HCT116 (cell line): ENCODE results near the gene IMMP2L. TPM values are rescaled to one million over a fixed set of nuclear protein-coding genes. Genes with fewer than 3 reads are reported as not detected.

ENCODE experiments used
- ATAC-seq: fragments of 200-7000 bp; cut with Tn5 transposase; 2 replicates; pipeline ENCODE4 v1.9.1; 2020; ENCODE audit warnings: mild to moderate bottlenecking, moderate library complexity
- BruUV-seq: library from RNA; stranded (reverse); fragments of 400-500 nt; replicated peaks from 2 replicates; lab custom pipeline; 2021; lab: Mats Ljungman, UMichigan
- CTCF ChIA-PET: fragments of 300-600 bp; sonication (Branson Sonifier 250); formaldehyde crosslinking; loops from one replicate; lab custom pipeline; 2021; ENCODE audit warnings: antibody characterized with exemption; lab: Charles Lee
- POLR2A ChIA-PET: fragments of 300-600, 350-600 bp; sonication (Branson Sonifier 250); formaldehyde crosslinking; loops from one replicate; lab custom pipeline; 2021; ENCODE audit warnings: antibody characterized with exemption; lab: Charles Lee
- RAD21 ChIA-PET, 2 experiments: fragments of 300-600 bp; sonication (Branson Sonifier 250); formaldehyde crosslinking; loops; one replicate each; lab custom pipeline; 2023; ENCODE audit warnings: low total read pairs in 2 of 2; ENCODE audit not compliant: uncharacterized antibody in 2 of 2, unreplicated experiment in 2 of 2, low non-redundant PET in 1 of 2; lab: Charles Lee
- DNase-seq: peaks from one replicate; pipeline ENCODE4 v3.0.0-alpha.2; 2010; ENCODE audit warnings: low read depth, low spot score
- H2AFZ ChIP-seq: fragments of 200-600 bp; shearing (Covaris generic), sonication (generic); 2 replicates; pipeline ENCODE4 v1.6.1; 2017; ENCODE audit warnings: low read depth, mixed run types, mixed read lengths, antibody characterized with exemption, low read length; ENCODE audit not compliant: poor library complexity, severe bottlenecking
- H3K27ac ChIP-seq: 2 replicates; pipeline ENCODE4 v1.5.1; 2012; ENCODE audit warnings: low read depth, low read length
- H3K27me3 ChIP-seq: fragments of 200-600 bp; sonication (generic); 2 replicates; pipeline ENCODE4 v1.6.1; 2016; ENCODE audit warnings: mixed run types, low read length, mixed read lengths; ENCODE audit not compliant: insufficient read depth
- H3K36me3 ChIP-seq, 2 experiments: fragments of 200-500 bp in 1 of 2; fragments of 200-600 bp in 1 of 2; sonication (Bioruptor generic) in 1 of 2; sonication (generic) in 1 of 2; 2 replicates each; pipeline versions ENCODE4 v1.5.1 to v1.6.1; 2014 to 2016; ENCODE audit warnings: low read length in 2 of 2, inconsistent platforms in 1 of 2, mixed read lengths in 1 of 2, mixed run types in 1 of 2; ENCODE audit not compliant: insufficient read depth in 2 of 2, control insufficient read depth in 1 of 2
- H3K4me1 ChIP-seq, 2 experiments: fragments of 200-600 bp in 1 of 2; sonication (generic) in 1 of 2; 2 replicates each; pipeline versions ENCODE4 v1.5.1 to v1.6.1; 2012 to 2017; ENCODE audit warnings: low read length in 2 of 2, inconsistent platforms in 1 of 2, mild to moderate bottlenecking in 1 of 2, mixed read lengths in 1 of 2, mixed run types in 1 of 2, moderate library complexity in 1 of 2; ENCODE audit not compliant: insufficient read depth in 2 of 2, control insufficient read depth in 1 of 2
- H3K4me2 ChIP-seq: fragments of 200-600 bp; sonication (generic); 2 replicates; pipeline ENCODE4 v1.6.1; 2017; ENCODE audit warnings: mixed run types, low read length, mixed read lengths
- H3K4me3 ChIP-seq, 2 experiments: fragments of 200-600 bp in 1 of 2; sonication (generic) in 1 of 2; replicated peaks in 1 of 2; 2 replicates each; pipeline ENCODE4 v1.5.1; 2011 to 2016; ENCODE audit warnings: low read length in 2 of 2, control low read depth in 1 of 2, low read depth in 1 of 2, mild to moderate bottlenecking in 1 of 2, mixed read lengths in 1 of 2, mixed run types in 1 of 2
- H3K79me2 ChIP-seq: fragments of 200-600 bp; sonication (generic); 2 replicates; pipeline ENCODE4 v1.6.1; 2017; ENCODE audit warnings: mild to moderate bottlenecking, mixed run types, low read length, moderate library complexity, mixed read lengths; ENCODE audit not compliant: insufficient read depth
- H3K9ac ChIP-seq: fragments of 200-600 bp; sonication (generic); 2 replicates; pipeline ENCODE4 v1.6.1; 2016; ENCODE audit warnings: low read length, mixed read lengths
- H3K9me2 ChIP-seq: fragments of 200-600 bp; sonication (generic), shearing (Covaris generic); 2 replicates; pipeline ENCODE4 v1.6.1; 2017; ENCODE audit warnings: mixed run types, mild to moderate bottlenecking, moderate library complexity; ENCODE audit not compliant: insufficient read depth
- H3K9me3 ChIP-seq, 2 experiments: fragments of 200-500 bp in 1 of 2; fragments of 200-600 bp in 1 of 2; sonication (Bioruptor generic) in 1 of 2; sonication (generic) in 1 of 2; 2 replicates each; pipeline ENCODE4 v1.6.1; 2014 to 2017; ENCODE audit warnings: low read length in 2 of 2, mixed read lengths in 2 of 2, inconsistent platforms in 1 of 2, low read depth in 1 of 2, mild to moderate bottlenecking in 1 of 2, mixed run types in 1 of 2, moderate library complexity in 1 of 2; ENCODE audit not compliant: control insufficient read depth in 1 of 2, insufficient read depth in 1 of 2
- H4K20me1 ChIP-seq: fragments of 200-600 bp; sonication (generic), shearing (Covaris generic); 2 replicates; pipeline ENCODE4 v1.6.1; 2017; ENCODE audit warnings: mixed run types, mild to moderate bottlenecking, moderate library complexity; ENCODE audit not compliant: insufficient read depth
- CEBPB ChIP-seq: IDR thresholded peaks from 2 replicates; pipeline ENCODE4 v1.6.1; 2012; ENCODE audit warnings: low read depth
- EGR1 ChIP-seq: IDR thresholded peaks from 2 replicates; pipeline ENCODE4 v1.6.1; 2012; ENCODE audit warnings: low read depth
- ELF1 ChIP-seq: IDR thresholded peaks from 2 replicates; pipeline ENCODE4 v1.6.1; 2012; ENCODE audit warnings: low read depth, borderline replicate concordance
- EZH2 ChIP-seq: fragments of 200-600 bp; sonication (generic); IDR thresholded peaks from 2 replicates; pipeline ENCODE4 v1.6.1; 2017; ENCODE audit warnings: antibody characterized with exemption, mixed run types
- EZH2phosphoT487 ChIP-seq: fragments of 200-600 bp; IDR thresholded peaks from 2 replicates; pipeline ENCODE4 v1.6.1; 2018; ENCODE audit warnings: antibody characterized with exemption, borderline replicate concordance
- JUND ChIP-seq: IDR thresholded peaks from 2 replicates; pipeline ENCODE4 v1.6.1; 2012
- POLR2A ChIP-seq: IDR thresholded peaks from 2 replicates; pipeline ENCODE4 v1.7.0; 2011; ENCODE audit warnings: borderline replicate concordance; ENCODE audit not compliant: insufficient read depth, insufficient read length; ENCODE audit errors: extremely low read depth
- POLR2AphosphoS5 ChIP-seq: IDR thresholded peaks from 2 replicates; pipeline ENCODE4 v1.6.1; 2011; ENCODE audit warnings: mild to moderate bottlenecking, low read depth, low read length, moderate library complexity
- RAD21 ChIP-seq: IDR thresholded peaks from 2 replicates; pipeline ENCODE4 v1.6.1; 2012; ENCODE audit warnings: low read depth, mild to moderate bottlenecking
- SP1 ChIP-seq: IDR thresholded peaks from 2 replicates; pipeline ENCODE4 v1.6.1; 2012; ENCODE audit warnings: low read depth
- SRF ChIP-seq: IDR thresholded peaks from 2 replicates; pipeline ENCODE4 v1.6.1; 2012; ENCODE audit warnings: low read depth
- TCF7L2 ChIP-seq: IDR thresholded peaks from 2 replicates; pipeline ENCODE4 v1.7.0; 2011; ENCODE audit warnings: borderline replicate concordance, inconsistent platforms; ENCODE audit not compliant: insufficient read depth, insufficient read length; ENCODE audit errors: extremely low read depth
- ZFX ChIP-seq: fragments of 450-650 bp; IDR thresholded peaks from 2 replicates; pipeline ENCODE4 v1.6.1; 2017
- intact Hi-C: fragments of 100-400 bp; cut with micrococcal nuclease; formaldehyde crosslinking; loops from 2 replicates; pipeline ENCODE4 v1.10.0; 2022
- total RNA-seq: library from RNA; stranded (reverse); gene quantifications from one replicate; pipeline ENCODE4 v1.2.1, GENCODE V29; 2021; ENCODE audit not compliant: unreplicated experiment
- TF ChIP-seq, protein P1 (sequence below): IDR thresholded peaks from 2 replicates; pipeline ENCODE4 v1.6.1; 2011; ENCODE audit warnings: mild to moderate bottlenecking, low read length, moderate library complexity; ENCODE audit not compliant: insufficient replicate concordance; ENCODE audit errors: extremely low read depth
- TF ChIP-seq, protein P2 (sequence below): IDR thresholded peaks from 2 replicates; pipeline ENCODE4 v1.6.1; 2012
- TF ChIP-seq, protein P3 (sequence below): IDR thresholded peaks from 2 replicates; pipeline ENCODE4 v1.6.1; 2012; ENCODE audit warnings: low read depth
- TF ChIP-seq, protein P4 (sequence below): IDR thresholded peaks from 2 replicates; pipeline ENCODE4 v1.6.1; 2012

The IMMP2L gene
- total RNA-seq, 1 experiment from 2014 or later = 21.1 TPM

DNA sequence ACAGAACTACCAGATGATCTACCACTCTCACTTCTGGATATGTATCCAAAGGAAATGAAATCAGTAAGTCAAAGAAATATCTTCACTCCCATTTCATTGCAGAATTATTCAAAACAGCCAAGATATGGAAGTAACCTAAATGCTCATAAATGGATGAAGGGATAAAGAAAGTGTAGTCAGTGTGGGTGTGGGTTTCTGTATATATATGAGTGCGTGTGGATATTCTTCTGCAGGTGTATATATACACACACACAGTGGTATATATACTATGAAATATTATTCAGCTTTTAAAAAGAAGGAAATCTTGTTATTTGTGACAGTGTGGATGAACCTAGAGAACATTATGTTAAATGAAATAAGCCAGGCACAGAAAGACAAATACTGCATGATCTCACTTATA is 48.7 kb downstream of the IMMP2L start:
- no peak overlapping the region for H2AFZ ChIP-seq
- no peak overlapping the region for H3K27ac ChIP-seq
- POLR2A ChIA-PET = no interaction called here
- intact Hi-C loops = no loop called here
- no peaks in the 10 kb centered on the region for H3K27me3 ChIP-seq
- H4K20me1 ChIP-seq = no peaks in the 10 kb centered on the region
- CTCF ChIA-PET = no interaction called here
- BruUV-seq = no TSS peak
- H3K36me3 ChIP-seq = no peaks in the 10 kb centered on the region
- H3K4me1 ChIP-seq = no peaks in the 10 kb centered on the region
- no peak for DNase-seq
- RAD21 ChIA-PET = no interaction called here
- H3K4me3 ChIP-seq = no peak overlapping the region
- H3K4me2 ChIP-seq = no peak overlapping the region
- H3K9me2 ChIP-seq = no peaks in the 10 kb centered on the region
- H3K79me2 ChIP-seq = no peaks in the 10 kb centered on the region
- no peak overlapping the region for H3K9ac ChIP-seq
- no peak for ATAC-seq
- no peak for TF ChIP-seq ZFX
- no peak for TF ChIP-seq EZH2phosphoT487
- no peak for TF ChIP-seq CEBPB
- TF ChIP-seq JUND = no peak
- TF ChIP-seq, protein P1, sequence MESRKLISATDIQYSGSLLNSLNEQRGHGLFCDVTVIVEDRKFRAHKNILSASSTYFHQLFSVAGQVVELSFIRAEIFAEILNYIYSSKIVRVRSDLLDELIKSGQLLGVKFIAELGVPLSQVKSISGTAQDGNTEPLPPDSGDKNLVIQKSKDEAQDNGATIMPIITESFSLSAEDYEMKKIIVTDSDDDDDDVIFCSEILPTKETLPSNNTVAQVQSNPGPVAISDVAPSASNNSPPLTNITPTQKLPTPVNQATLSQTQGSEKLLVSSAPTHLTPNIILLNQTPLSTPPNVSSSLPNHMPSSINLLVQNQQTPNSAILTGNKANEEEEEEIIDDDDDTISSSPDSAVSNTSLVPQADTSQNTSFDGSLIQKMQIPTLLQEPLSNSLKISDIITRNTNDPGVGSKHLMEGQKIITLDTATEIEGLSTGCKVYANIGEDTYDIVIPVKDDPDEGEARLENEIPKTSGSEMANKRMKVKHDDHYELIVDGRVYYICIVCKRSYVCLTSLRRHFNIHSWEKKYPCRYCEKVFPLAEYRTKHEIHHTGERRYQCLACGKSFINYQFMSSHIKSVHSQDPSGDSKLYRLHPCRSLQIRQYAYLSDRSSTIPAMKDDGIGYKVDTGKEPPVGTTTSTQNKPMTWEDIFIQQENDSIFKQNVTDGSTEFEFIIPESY = no peak
- TF ChIP-seq EGR1 = no peak
- TF ChIP-seq POLR2AphosphoS5 = no peak
- TF ChIP-seq, protein P2, sequence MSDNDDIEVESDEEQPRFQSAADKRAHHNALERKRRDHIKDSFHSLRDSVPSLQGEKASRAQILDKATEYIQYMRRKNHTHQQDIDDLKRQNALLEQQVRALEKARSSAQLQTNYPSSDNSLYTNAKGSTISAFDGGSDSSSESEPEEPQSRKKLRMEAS = no peak
- TF ChIP-seq ELF1 = no peak
- TF ChIP-seq EZH2 = no peak
- no peak for TF ChIP-seq RAD21
- TF ChIP-seq SRF = no peak
- TF ChIP-seq, protein P3, sequence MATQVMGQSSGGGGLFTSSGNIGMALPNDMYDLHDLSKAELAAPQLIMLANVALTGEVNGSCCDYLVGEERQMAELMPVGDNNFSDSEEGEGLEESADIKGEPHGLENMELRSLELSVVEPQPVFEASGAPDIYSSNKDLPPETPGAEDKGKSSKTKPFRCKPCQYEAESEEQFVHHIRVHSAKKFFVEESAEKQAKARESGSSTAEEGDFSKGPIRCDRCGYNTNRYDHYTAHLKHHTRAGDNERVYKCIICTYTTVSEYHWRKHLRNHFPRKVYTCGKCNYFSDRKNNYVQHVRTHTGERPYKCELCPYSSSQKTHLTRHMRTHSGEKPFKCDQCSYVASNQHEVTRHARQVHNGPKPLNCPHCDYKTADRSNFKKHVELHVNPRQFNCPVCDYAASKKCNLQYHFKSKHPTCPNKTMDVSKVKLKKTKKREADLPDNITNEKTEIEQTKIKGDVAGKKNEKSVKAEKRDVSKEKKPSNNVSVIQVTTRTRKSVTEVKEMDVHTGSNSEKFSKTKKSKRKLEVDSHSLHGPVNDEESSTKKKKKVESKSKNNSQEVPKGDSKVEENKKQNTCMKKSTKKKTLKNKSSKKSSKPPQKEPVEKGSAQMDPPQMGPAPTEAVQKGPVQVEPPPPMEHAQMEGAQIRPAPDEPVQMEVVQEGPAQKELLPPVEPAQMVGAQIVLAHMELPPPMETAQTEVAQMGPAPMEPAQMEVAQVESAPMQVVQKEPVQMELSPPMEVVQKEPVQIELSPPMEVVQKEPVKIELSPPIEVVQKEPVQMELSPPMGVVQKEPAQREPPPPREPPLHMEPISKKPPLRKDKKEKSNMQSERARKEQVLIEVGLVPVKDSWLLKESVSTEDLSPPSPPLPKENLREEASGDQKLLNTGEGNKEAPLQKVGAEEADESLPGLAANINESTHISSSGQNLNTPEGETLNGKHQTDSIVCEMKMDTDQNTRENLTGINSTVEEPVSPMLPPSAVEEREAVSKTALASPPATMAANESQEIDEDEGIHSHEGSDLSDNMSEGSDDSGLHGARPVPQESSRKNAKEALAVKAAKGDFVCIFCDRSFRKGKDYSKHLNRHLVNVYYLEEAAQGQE = no peak
- TF ChIP-seq SP1 = no peak
- TF ChIP-seq, protein P4, sequence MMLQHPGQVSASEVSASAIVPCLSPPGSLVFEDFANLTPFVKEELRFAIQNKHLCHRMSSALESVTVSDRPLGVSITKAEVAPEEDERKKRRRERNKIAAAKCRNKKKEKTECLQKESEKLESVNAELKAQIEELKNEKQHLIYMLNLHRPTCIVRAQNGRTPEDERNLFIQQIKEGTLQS = no peak
- no peak for TF ChIP-seq TCF7L2
- TF ChIP-seq POLR2A = no peak
- no peaks in the 10 kb centered on the region for H3K9me3 ChIP-seq
